GM10266 (cell line): ENCODE measurements around the gene RPUSD2.

Experiments
- DNase-seq: peaks from one replicate; pipeline ENCODE4 v3.0.0; 2012; ENCODE audit errors: extremely low spot score
- TF ChIP-seq, protein P1 (sequence below): IDR thresholded peaks from 2 replicates; pipeline ENCODE4 v1.5.1; 2012; ENCODE audit warnings: mild to moderate bottlenecking, low read depth; ENCODE audit not compliant: control insufficient read depth, insufficient read depth; ENCODE audit errors: missing control alignments

RPUSD2 gene

DNA sequence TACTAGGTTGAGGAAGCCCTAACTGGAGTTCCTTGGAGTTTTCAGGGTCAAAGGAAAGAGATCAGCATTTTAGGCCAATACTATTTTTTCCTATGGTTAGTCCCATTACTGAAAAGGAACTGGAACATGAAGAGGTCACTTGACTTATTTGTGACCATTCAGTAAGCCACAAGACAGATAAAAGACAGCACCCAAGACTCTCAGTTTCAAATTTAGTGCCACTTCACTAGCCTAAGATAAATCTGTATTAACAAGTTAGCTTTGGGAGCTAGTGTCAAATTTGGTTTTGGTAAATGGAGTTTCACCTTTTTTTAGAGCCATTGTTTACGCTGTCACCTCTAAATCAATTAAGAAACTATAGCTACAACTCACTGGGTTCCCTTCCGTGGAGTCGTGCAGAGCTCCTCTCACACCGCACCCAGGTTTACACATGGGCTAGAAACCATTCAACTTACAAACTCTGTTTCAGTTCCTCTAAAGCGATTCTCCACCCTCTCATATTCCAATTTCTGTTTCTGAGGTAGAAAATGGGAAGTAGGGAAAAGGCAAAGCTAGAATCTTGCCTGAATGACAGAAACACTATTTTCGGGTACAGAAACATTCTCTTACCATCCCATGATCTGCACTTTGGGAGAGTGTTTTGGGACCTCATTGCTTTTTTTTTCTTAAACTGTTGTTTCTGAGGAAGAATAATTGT is 18.6 kb upstream of the RPUSD2 start:
- TF ChIP-seq, protein P1, sequence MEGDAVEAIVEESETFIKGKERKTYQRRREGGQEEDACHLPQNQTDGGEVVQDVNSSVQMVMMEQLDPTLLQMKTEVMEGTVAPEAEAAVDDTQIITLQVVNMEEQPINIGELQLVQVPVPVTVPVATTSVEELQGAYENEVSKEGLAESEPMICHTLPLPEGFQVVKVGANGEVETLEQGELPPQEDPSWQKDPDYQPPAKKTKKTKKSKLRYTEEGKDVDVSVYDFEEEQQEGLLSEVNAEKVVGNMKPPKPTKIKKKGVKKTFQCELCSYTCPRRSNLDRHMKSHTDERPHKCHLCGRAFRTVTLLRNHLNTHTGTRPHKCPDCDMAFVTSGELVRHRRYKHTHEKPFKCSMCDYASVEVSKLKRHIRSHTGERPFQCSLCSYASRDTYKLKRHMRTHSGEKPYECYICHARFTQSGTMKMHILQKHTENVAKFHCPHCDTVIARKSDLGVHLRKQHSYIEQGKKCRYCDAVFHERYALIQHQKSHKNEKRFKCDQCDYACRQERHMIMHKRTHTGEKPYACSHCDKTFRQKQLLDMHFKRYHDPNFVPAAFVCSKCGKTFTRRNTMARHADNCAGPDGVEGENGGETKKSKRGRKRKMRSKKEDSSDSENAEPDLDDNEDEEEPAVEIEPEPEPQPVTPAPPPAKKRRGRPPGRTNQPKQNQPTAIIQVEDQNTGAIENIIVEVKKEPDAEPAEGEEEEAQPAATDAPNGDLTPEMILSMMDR: no peak
- DNase-seq: peak; percentile 50

DNA sequence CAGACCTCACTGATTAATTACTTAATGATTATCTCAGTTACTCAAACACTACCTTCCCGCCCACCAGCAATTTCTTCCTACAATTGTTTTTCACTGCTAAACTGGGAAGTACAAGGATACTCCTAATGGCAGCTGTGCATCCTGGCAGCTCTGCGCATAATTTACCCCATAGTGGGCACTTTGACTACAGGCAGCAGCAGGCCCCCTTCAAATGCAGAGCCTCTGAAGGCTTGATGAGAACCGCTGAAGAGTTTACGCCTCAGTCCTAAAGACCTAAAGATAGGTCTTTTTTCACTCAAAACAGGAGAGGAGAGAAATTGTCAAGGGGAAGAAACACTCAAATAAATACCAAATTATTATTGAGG is 15.0 kb upstream of the RPUSD2 start:
- TF ChIP-seq, protein P1: no peak
- DNase-seq: no peak

DNA sequence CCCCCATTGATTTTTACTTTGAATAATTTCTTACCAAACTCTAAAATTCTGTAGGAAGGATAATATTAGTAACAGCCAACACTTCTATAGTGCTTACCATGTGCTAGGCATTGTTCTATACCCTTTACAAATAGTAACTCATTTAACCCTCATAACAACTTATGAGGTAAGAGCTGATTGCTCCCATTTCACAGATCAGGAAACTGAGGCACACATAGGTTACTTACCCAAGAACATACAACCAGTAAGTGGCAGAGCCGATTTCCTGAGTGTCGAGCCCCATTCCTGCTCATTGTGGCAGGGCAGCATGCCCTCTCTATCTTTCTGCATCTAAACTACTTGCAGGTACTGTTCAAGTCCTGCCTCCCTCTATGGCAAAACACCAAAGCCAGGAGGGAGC is 13.2 kb upstream of the RPUSD2 start:
- DNase-seq: no peak

DNA sequence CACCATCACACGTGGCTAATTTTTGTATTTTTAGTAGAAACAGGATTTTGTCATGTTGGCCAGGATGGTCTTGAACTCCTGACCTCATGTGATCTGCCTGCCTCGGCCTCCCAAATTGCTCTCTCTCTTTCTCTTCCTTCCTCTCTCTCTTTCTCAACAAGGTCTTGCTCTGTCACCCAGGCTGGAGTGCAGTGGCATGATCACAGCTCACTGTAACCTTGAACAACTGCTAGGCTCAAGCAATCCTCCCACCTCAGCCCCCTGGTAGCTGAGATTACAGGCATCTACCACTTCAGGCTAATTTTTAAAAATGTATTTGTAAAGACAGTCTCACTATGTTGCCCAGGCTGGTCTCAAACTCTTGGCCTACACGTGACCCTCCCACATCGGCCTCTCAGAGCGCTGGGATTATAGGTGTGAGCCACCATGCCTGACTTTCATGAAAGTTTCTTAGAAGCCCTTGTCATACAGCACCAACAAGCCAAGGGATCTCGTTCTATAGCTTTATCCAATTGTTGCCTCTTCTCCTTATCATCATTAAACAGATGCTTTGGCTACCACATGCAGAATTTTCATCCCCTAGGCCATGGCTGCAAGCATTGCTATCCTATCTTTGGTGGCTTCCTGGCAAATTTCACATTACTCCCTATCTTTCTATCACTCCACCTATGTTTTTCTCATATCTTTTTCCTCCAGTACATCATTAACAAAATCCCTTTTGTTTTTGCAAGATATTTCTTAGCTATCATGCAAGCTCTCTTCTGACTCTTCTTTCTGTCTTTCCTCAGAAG is 10.0 kb upstream of the RPUSD2 start:
- TF ChIP-seq, protein P1: no peak
- no peak for DNase-seq

More for the DNA sequence above, 13.2 kb upstream of the RPUSD2 start:
- TF ChIP-seq, protein P1: no peak

DNA sequence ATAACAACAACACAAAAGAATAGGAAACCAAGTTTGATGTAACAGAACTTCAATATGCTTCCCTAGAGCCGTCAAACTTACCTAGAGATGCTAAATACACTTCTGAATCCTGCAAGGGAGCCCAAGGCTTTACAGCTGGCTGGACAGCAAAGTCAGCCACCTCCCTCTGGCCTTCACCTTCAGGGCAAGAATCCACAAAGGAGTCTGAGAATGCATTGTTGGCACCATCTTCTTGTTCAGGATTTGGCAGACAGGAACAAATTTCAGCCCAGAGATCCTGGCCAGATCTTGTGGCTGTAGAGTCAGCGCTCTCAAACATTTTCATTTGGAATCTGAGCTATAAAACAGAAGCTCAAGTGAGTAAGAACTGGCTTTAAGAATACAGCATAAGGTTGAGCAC is 6.4 kb upstream of the RPUSD2 start:
- no peak for DNase-seq
- TF ChIP-seq, protein P1: no peak

DNA sequence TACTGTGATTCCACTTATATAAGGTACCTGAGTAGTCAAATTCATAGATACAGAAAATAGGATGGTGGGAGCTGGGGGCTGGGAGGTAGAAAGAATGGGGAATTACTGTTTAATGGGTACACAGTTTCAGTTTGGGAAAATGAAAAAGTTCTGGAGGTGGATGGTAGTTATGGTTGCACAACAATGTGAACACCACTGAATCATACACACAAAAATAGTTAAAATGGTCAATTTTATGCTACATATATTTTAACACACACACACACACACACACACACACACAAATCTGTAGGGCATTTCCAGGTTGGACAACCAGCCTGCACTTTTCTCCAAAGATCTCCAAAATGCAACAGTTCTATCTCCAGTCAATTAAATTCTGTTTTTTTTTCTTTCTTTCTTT is 5.7 kb upstream of the RPUSD2 start:
- DNase-seq: no peak
- TF ChIP-seq, protein P1: no peak
